ENCODE data around the gene OR6K6.
A peak's percentile ranks its signal among the peaks of the same experiment; 100 is the strongest.

The OR6K6 gene

GRCh38 chr1:158730453-158730852, 24.1 kb upstream of the OR6K6 start:
- no peak for DNase-seq (ENCODE audit: insufficient read length, low spot score)
- TF ChIP-seq POLR2AphosphoS5 (IDR thresholded peaks at IDR 0.05; ENCODE audit: low read depth, low read length), result no peak
- no peak for TF ChIP-seq POU2F2 (IDR thresholded peaks at IDR 0.05; ENCODE audit: low read depth, low read length)
- no peak for TF ChIP-seq POLR2A (IDR thresholded peaks at IDR 0.05; ENCODE audit: low read depth, low read length)
- TF ChIP-seq PAX5 (IDR thresholded peaks at IDR 0.05; ENCODE audit: insufficient read depth, low read length, severe bottlenecking), result no peak
- TF ChIP-seq SPI1 (IDR thresholded peaks at IDR 0.05; ENCODE audit: low read depth, low read length), result no peak
- TF ChIP-seq TAF1 (IDR thresholded peaks at IDR 0.05; ENCODE audit: low read depth, low read length), result no peak

GRCh38 chr1:158731707-158732106, 22.8 kb upstream of the OR6K6 start:
- DNase-seq (ENCODE audit: insufficient read length, low spot score) (no peak), FAIRE-seq (no peak)
- no peak for TF ChIP-seq POU2F2 (IDR thresholded peaks at IDR 0.05; ENCODE audit: low read depth, low read length)

More at GRCh38 chr1:158730453-158730852, 24.1 kb upstream of the OR6K6 start:
- FAIRE-seq, result no peak

- TF ChIP-seq PAX5 (IDR thresholded peaks at IDR 0.05; ENCODE audit: insufficient read depth, low read length, severe bottlenecking) (no peak), SPI1 (IDR thresholded peaks at IDR 0.05; ENCODE audit: low read depth, low read length) (no peak), TAF1 (IDR thresholded peaks at IDR 0.05; ENCODE audit: low read depth, low read length) (no peak), POLR2AphosphoS5 (IDR thresholded peaks at IDR 0.05; ENCODE audit: low read depth, low read length) (no peak), POLR2A (IDR thresholded peaks at IDR 0.05; ENCODE audit: low read depth, low read length) (no peak), POU2F2 (IDR thresholded peaks at IDR 0.05; ENCODE audit: low read depth, low read length) (no peak)
- DNase-seq (ENCODE audit: insufficient read length, low spot score) (no peak), FAIRE-seq (no peak)
Measured at GRCh38 chr1:158732524-158732923, 22.0 kb upstream of the OR6K6 start.

- FAIRE-seq (no peak), DNase-seq (ENCODE audit: insufficient read length, low spot score) (no peak)
- TF ChIP-seq TAF1 (IDR thresholded peaks at IDR 0.05; ENCODE audit: low read depth, low read length) (no peak), POU2F2 (IDR thresholded peaks at IDR 0.05; ENCODE audit: low read depth, low read length) (no peak), POLR2A (IDR thresholded peaks at IDR 0.05; ENCODE audit: low read depth, low read length) (no peak), PAX5 (IDR thresholded peaks at IDR 0.05; ENCODE audit: insufficient read depth, low read length, severe bottlenecking) (no peak), POLR2AphosphoS5 (IDR thresholded peaks at IDR 0.05; ENCODE audit: low read depth, low read length) (no peak), SPI1 (IDR thresholded peaks at IDR 0.05; ENCODE audit: low read depth, low read length) (no peak)
Measured at GRCh38 chr1:158735848-158736247, 18.7 kb upstream of the OR6K6 start.

- no peak for FAIRE-seq
- no peak for TF ChIP-seq POLR2AphosphoS5 (IDR thresholded peaks at IDR 0.05; ENCODE audit: low read depth, low read length)
- no peak for TF ChIP-seq SPI1 (IDR thresholded peaks at IDR 0.05; ENCODE audit: low read depth, low read length)
- TF ChIP-seq POLR2A (IDR thresholded peaks at IDR 0.05; ENCODE audit: low read depth, low read length), result no peak
- no peak for TF ChIP-seq POU2F2 (IDR thresholded peaks at IDR 0.05; ENCODE audit: low read depth, low read length)
- TF ChIP-seq TAF1 (IDR thresholded peaks at IDR 0.05; ENCODE audit: low read depth, low read length), result no peak
- no peak for TF ChIP-seq PAX5 (IDR thresholded peaks at IDR 0.05; ENCODE audit: insufficient read depth, low read length, severe bottlenecking)
- DNase-seq (ENCODE audit: insufficient read length, low spot score), result no peak
Measured at GRCh38 chr1:158752155-158752712, 2.3 kb upstream of the OR6K6 start.

DNA sequence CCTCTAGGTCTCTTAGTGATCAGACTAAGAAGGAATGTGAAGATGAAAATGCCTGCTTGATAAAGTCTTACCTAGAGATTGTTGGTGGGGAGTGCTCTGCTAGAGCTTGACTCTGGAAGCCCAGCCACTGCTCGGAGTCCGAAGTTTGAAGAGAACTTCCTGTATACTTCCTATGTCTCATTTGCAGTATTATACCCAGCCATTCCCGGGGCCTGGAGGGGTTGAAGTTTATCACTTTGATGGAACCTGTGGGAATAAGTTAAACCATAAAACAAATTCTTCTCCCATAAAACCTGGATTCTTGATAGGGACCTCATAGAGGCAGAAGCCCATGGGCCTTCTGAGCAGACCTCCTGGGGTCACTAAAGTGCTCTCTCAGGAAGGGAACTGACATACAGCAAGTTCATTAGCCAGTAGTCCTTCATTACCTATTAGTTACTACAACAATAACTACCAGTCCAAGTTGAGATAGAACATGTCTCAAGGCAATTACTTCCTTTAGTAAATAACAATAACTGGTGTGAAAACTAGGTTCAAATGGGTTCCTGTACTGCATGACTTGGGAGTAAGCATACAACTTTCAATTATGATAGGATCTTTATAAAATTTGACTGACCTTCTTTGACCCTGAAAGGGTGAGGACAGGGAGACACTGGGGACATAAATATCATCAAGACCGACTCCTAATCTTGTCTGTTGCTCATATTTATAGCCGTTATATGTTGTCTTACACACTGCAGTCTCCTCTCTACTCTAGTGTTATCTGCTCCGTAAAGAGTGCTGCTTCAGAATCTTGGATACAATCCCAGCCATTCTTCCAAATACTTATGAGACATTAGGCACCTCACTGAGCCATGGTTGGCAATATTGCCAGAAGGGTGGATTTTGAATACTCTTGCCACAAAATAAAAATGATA, 17.7 kb downstream of the OR6K6 start, which contains the start of gene OR6N1:
Gene OR6N1, minus strand, starts transcription at position 246 of the 917 bp plus-strand sequence. CDS start 5,513 bp downstream, outside the sequence.
- DNase-seq (ENCODE audit: insufficient read length, low spot score), result no peak
- no peak for TF ChIP-seq PAX5 (IDR thresholded peaks at IDR 0.05; ENCODE audit: insufficient read depth, low read length, severe bottlenecking)
- TF ChIP-seq POU2F2 (IDR thresholded peaks at IDR 0.05; ENCODE audit: low read depth, low read length), result no peak
- no peak for TF ChIP-seq SPI1 (IDR thresholded peaks at IDR 0.05; ENCODE audit: low read depth, low read length)
- TF ChIP-seq TAF1 (IDR thresholded peaks at IDR 0.05; ENCODE audit: low read depth, low read length), result no peak
- TF ChIP-seq POLR2AphosphoS5 (IDR thresholded peaks at IDR 0.05; ENCODE audit: low read depth, low read length), result no peak
- no peak for TF ChIP-seq POLR2A (IDR thresholded peaks at IDR 0.05; ENCODE audit: low read depth, low read length)
- peak; percentile 16 for FAIRE-seq

DNA sequence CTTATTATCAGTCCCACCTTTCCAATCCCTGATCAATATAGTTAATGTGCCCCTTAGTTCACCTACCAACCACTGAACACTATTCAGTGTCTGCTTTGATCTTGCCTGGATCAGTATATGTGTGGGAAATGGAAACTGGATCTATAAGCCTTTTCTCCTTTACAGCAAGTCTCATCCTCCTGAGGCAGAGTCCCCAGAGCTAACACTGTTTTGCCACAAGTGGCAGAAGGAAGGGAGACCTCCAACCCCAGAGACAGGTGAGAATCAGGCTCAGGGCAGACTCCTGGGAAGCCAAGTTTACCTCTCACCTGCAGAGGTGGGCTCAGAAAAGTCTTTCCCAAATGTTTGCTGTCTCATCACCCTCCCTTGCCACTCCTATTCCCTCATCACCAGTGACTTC, 26.6 kb downstream of the OR6K6 start, which contains the start of gene OR6N2:
Gene OR6N2, minus strand, starts transcription at position 101 of the 400 bp plus-strand sequence. CDS start 3,569 bp downstream, outside the sequence.
- FAIRE-seq, result no peak
- no peak for DNase-seq (ENCODE audit: insufficient read length, low spot score)
- TF ChIP-seq TAF1 (IDR thresholded peaks at IDR 0.05; ENCODE audit: low read depth, low read length), result no peak
- no peak for TF ChIP-seq SPI1 (IDR thresholded peaks at IDR 0.05; ENCODE audit: low read depth, low read length)
- TF ChIP-seq PAX5 (IDR thresholded peaks at IDR 0.05; ENCODE audit: insufficient read depth, low read length, severe bottlenecking), result no peak
- TF ChIP-seq POU2F2 (IDR thresholded peaks at IDR 0.05; ENCODE audit: low read depth, low read length), result no peak
- no peak for TF ChIP-seq POLR2A (IDR thresholded peaks at IDR 0.05; ENCODE audit: low read depth, low read length)
- TF ChIP-seq POLR2AphosphoS5 (IDR thresholded peaks at IDR 0.05; ENCODE audit: low read depth, low read length), result no peak

DNA sequence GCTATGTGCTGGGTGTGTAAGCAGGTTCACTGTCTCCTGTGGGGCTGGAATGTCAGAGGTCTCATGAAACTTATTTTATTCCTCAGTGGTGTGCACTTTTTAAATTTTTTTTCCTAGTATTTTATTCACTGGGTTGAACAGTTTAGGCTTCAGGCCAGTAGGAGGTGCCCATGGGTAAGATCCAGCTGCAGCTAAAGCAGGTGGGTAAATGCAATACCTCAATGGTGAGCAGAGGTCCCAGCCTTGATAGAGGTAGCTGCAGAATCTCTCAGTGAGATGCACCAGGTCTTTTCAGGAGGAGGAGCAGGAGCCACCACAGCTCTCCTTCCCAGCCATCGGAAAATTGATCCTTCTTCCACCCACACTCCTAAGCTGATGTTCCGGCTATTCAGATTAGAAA, 39.1 kb downstream of the OR6K6 start:
- FAIRE-seq, result no peak
- TF ChIP-seq POU2F2 (IDR thresholded peaks at IDR 0.05; ENCODE audit: low read depth, low read length) (no peak), PAX5 (IDR thresholded peaks at IDR 0.05; ENCODE audit: insufficient read depth, low read length, severe bottlenecking) (no peak), POLR2A (IDR thresholded peaks at IDR 0.05; ENCODE audit: low read depth, low read length) (no peak), POLR2AphosphoS5 (IDR thresholded peaks at IDR 0.05; ENCODE audit: low read depth, low read length) (no peak), SPI1 (IDR thresholded peaks at IDR 0.05; ENCODE audit: low read depth, low read length) (no peak), TAF1 (IDR thresholded peaks at IDR 0.05; ENCODE audit: low read depth, low read length) (no peak)
- DNase-seq (ENCODE audit: insufficient read length, low spot score), result no peak

DNA sequence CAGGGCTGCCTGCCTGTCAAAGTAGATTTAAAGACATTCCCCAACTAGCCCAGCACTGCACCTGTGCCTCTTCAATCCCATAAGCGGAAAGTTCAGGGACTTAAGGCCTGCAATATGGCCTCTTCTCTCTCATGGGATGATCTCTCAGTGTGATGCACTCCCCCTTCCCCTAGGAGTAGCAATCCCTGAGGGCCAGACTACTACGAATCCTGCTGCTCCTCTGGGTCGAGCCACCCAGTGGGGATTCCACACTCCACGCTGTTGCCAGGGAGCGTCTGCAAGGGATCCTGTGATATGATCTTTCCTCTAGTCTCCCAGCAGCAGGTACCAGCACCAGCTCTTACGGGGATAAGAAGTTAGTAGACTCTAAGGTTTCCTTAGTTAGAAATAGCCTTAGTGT, 39.7 kb downstream of the OR6K6 start:
- no peak for FAIRE-seq
- DNase-seq (ENCODE audit: insufficient read length, low spot score), result no peak
- TF ChIP-seq POLR2A (IDR thresholded peaks at IDR 0.05; ENCODE audit: low read depth, low read length) (no peak), POLR2AphosphoS5 (IDR thresholded peaks at IDR 0.05; ENCODE audit: low read depth, low read length) (no peak), PAX5 (IDR thresholded peaks at IDR 0.05; ENCODE audit: insufficient read depth, low read length, severe bottlenecking) (no peak), TAF1 (IDR thresholded peaks at IDR 0.05; ENCODE audit: low read depth, low read length) (no peak), POU2F2 (IDR thresholded peaks at IDR 0.05; ENCODE audit: low read depth, low read length) (no peak), SPI1 (IDR thresholded peaks at IDR 0.05; ENCODE audit: low read depth, low read length) (no peak)

Data from GM12891 (cell line).